ENCODE results near the gene ATXN7L1.

- no peak for TF ChIP-seq POLR2AphosphoS5 (IDR thresholded peaks at IDR 0.05; ENCODE audit: low read depth, low read length)
- no peak for TF ChIP-seq POLR2A (IDR thresholded peaks at IDR 0.05; ENCODE audit: low read depth, low read length)
- no peak for TF ChIP-seq TAF1 (IDR thresholded peaks at IDR 0.05; ENCODE audit: borderline replicate concordance, low read depth, low read length)
These were observed 100.2 kb downstream of the ATXN7L1 start for GRCh38 chr7:105776068-105776790.
